Stimulated activated naive CD8-positive, alpha-beta T cell treated with anti-CD3 and anti-CD28 coated beads, Interleukin-15, Interleukin-2, amounts not matched to agents 100 U/mL and 50 U/mL, for 24 hours (primary cell): ENCODE data around the gene ACOT7.
"Not testable (repeated sequence)": the region's sequence is repeated elsewhere in the genome, so short reads cannot be mapped to it uniquely, and the experiment has no call there.

Experiments used
- ATAC-seq: fragments of 150-1000 bp; cut with Tn5 transposase; one replicate; pipeline ENCODE4 v1.10.0; 2021
- DNase-seq: peaks from one replicate; pipeline ENCODE4 v3.0.0; 2021

The ACOT7 gene

DNA sequence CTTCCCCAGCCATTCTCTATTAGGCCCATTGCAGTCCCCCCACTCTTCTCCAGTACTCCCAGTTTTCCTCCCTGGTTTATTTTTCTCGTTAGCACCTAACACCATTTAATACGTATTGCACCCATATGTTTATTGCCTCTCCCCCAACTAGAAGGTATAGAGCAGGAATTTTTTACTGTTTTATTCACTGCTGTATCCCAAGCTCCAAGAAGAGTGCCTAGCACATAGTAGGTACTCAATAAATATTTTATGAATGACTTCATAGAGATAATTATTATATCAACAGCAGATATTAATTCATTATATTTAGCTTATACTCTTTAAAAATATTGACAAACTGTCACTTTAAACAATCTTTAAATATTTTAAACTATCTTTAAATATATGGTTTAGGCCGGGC, 5.7 kb upstream of the ACOT7 start:
- no peak for ATAC-seq

GRCh38 chr1:6397844-6398441, 4.4 kb upstream of the ACOT7 start:
- no peak for ATAC-seq

More for the DNA sequence above, 5.7 kb upstream of the ACOT7 start:
- DNase-seq: no peak

GRCh38 chr1:6396998-6397397, 3.4 kb upstream of the ACOT7 start:
- DNase-seq (no peak), ATAC-seq (no peak)

More at GRCh38 chr1:6397844-6398441, 4.4 kb upstream of the ACOT7 start:
- DNase-seq: no peak

GRCh38 chr1:6395781-6396244, 2.2 kb upstream of the ACOT7 start:
- ATAC-seq, DNase-seq: not testable (repeated sequence)

DNA sequence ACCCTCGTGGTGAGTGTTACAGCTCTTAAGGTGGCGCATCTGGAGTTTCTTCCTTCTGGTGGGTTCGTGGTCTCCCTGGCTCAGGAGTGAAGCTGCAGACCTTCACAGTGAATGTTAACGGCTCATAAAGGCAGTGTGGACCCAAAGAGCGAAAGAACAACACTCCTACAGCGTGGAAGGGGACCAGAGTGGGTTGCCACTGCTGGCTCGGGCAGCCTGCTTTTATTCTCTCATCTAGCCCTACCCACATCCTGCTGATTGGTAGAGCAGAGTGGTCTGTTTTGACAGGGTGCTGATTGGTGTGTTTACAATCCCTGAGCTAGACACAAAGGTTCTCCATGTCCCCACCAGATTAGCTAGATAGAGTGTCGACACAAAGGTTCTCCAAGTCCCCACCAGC, 1.6 kb upstream of the ACOT7 start:
- not testable (repeated sequence) for DNase-seq, ATAC-seq

GRCh38 chr1:6392809-6393399, 663 bp downstream of the ACOT7 start:
- no peak for ATAC-seq
- no peak for DNase-seq

- no peak for ATAC-seq
Observed at GRCh38 chr1:6391951-6392808, 1.4 kb downstream of the ACOT7 start.

DNA sequence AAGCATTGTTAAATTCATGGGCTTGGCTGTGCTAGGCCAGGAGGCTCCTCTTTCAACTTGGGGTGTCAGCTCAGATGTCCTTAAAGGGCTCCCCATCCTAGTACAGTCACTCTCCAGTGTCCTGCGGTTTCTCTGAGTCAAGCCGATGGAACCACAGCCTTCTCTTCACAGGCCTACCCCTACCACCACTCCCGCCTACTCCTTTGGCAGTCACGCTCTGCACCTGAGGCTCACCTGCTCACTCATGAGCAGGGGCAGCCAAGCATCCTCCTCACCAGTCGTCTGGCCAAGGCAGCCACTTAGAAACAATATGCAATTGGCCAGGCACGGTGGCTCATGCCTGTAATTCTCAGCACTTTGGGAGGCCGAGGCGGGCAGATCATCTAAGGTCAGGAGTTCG, 3.6 kb downstream of the ACOT7 start:
- ATAC-seq (no peak), DNase-seq (no peak)

More at GRCh38 chr1:6391951-6392808, 1.4 kb downstream of the ACOT7 start:
- DNase-seq: peak; percentile 17

DNA sequence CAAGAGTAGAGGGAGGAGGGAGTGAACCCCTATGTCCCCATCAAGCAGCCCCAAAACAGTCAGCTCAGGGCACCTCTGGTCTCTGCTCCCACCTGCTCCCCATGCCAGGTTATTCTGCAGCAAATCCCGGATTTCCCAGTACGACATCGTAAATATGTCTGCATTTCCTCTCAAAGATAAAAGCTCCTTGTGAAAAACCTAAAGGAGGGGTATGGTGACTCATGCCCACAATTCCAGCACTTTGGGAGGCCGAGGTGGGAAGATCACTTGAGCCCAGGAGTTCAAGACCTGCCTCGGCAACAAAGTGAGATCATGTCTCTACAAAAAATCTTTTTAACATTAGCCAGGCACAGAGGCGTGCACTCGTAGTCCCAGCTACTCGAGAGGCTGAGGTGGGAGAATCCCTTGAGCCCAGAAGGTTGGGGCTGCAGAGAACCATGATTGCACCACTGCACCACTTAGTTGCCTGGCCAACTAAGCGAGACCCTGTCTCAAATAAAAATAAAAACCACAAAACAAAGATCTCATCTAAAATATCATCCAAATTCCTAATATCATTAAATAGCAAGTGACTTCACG, 7.1 kb downstream of the ACOT7 start:
- ATAC-seq (no peak), DNase-seq (no peak)

DNA sequence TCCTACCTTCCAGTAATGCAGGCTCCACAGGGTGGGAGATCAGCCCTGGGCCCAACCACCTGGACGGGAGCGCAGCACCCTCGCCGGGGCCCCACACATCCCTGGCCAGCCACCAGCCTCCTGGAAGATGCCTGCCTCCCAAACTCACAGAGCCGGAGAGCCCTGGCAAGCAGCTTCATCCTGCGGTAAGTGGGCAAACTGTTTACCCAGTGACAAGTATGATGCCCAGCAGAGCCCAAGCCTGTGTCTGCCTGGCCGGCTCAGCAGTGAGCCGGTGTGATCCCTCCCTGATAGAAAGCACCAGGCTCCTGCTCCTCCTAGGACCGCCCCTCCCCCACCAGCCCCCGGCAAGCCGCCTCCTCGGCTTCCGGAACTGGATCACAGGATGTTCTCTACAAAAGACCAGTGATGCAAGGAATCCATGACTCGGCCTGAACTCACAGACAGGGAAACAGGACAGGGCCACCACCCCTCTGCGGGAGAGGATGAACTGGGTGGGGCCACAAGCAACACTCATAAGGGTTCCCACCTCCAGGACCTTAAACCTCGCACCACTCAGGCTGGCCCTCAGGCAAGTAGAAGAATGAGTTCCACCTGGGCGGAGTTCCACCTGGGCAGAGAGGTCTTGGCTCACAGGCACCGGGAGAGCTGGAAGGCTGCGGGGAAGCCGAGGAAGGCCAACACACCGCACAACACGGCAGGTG, 7.9 kb downstream of the ACOT7 start:
- no peak for DNase-seq
- ATAC-seq: no peak

GRCh38 chr1:6384962-6385361, 8.6 kb downstream of the ACOT7 start:
- DNase-seq (no peak), ATAC-seq (no peak)

- ATAC-seq (no peak), DNase-seq (no peak)
Observed at GRCh38 chr1:6384135-6384534, 9.4 kb downstream of the ACOT7 start.

DNA sequence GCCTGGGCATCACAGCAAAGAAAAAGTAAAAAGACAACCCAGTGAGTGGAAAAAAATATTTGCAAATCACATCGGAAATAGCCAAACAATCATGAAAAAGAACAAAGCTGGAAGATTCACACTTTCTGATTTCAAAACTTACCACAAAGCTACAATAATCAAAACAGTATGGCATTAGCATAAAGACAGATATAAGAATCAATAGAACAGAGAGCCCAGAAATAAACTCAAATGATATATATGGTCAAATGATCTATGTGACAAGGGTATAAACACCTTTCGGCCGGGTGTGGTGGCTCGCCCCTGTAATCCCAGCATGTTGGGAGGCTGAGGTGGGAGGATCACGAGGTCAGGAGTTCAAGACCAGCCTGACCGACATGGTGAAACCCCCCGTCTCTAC, 13.5 kb downstream of the ACOT7 start:
- ATAC-seq (no peak), DNase-seq (no peak)

DNA sequence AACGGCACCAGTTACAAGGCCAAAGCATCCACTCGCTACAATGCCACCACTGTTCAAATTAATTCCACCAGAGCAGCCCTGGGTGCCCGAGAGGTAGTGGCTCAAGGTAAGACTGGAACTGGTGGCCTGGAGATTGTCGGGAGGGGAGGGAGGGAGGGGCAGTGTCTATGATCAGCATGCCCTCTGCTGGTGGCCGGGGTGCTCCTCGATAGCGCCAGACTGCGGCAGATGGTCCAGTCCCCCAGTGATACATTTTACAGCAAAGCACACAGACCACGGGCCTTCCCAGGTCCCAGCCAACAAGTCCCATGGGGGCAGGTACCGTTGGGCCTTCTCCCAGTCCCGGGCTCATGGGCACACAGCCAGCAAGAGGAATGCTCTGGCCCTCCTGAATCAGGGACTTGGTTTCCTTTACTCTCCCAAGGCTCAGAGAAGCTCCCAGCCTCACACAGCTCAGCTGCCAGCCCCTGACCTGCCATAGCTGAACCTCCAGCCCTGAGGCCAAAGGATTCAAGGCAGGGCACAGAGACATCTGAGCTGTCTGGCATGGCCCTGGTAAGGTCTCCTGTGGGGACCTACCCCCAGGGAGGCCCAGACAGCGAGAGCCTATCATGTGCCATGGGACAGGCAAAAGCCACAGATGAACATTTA, 15.3 kb downstream of the ACOT7 start:
- ATAC-seq: no peak
- DNase-seq: no peak

DNA sequence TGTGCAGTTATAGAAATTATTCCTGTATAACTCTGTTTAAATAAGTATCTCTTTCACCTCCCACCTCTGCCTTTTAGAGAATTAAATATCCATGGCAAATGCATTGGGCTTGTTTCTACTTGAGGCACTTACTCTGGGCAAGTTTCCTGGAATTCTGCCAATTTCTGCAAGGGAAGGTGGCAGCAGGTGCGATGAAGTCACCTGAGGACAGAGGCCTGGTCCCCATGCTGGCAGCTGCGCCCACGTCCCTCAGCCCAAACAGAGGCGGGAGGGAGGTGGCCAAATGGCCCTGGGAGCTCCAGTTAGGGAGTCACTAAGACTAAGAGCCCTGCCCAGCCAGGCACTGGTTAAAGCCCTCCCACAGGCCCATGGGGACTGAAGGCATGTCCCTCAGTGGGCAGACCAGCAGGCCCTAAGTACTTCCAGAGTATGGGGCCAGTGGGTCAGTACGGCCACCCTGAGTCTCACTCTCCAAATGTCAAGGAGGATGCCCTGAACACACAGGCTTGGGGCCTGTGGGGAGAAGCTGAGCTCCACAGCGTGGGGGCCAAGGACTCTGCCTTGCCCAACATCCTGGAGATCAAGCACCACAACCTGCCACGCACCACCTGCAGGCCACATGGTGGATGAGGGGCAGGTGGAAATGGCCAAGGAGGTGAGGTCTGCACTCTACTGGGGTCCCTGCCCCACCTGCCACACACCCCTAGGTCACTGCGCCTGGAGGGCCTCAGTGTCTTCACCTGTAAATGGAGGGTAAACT, 19.4 kb downstream of the ACOT7 start:
- no peak for ATAC-seq
- DNase-seq: no peak

DNA sequence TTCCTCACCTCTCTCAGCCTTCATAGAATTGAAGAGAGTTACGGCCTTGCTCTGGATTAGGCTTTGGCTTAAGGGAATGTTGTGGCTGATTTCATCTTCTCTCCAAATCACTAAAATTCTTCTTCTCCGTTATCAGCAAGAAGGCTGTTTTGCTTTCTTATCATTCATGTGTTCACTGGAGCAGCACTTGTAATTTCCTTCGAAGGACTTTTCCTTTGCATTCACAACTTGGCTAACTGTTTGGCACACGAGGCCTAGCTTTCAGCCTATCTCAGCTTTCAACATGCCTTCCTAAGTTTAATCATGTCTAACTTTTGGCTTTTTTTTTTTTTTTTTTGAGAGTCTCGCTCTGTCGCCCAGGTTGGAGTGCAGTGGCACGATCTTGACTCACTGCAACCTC, 21.3 kb downstream of the ACOT7 start:
- not testable (repeated sequence) for ATAC-seq, DNase-seq

GRCh38 chr1:6370006-6370405, 23.6 kb downstream of the ACOT7 start:
- DNase-seq: no peak
- ATAC-seq: no peak

DNA sequence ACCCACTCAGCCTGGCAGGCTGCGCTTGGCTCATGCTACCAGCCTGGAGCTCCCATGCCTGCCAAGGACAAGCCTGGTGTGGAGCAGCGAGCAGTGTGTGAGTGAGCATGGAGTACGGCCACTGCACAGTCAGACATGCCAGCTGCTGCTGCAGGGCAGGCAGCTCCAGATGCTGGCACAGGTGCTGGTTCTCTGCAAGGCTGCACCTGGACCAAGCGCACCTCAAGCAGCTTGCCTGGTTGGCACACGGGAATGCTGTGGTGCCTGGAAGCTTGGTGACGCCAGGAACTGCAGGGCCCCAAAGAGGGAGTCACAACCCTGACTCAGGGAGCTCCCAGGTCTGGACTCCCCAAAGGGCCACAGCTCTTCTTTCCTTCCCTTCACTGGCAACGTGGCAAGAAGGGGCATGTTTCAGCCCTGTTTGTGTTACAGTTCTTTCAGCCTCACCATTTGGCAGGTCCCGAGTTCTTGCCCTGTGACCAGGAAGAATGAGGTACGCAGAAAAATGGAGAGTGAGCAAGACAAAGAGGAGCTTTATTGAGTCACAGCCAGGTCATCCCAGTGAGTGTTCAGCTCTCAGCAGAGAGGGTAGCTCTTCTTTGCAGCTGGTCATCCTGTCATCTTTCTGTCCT, 26.1 kb downstream of the ACOT7 start:
- DNase-seq (no peak), ATAC-seq (no peak)

- DNase-seq (peak; percentile 23), ATAC-seq (peak; percentile 81)
Observed at GRCh38 chr1:6365047-6365446, 28.5 kb downstream of the ACOT7 start.
